Activated CD4-positive, alpha-beta T cell treated with anti-CD3 and anti-CD28 coated beads for 36 hours (primary cell): ENCODE results near the gene INO80E. TPM values are rescaled to one million over a fixed set of nuclear protein-coding genes. Genes with fewer than 3 reads are reported as not detected.

Source experiments
- ATAC-seq: fragments of 200-7000 bp; cut with Tn5 transposase; one replicate; pipeline ENCODE4 v1.10.0; 2021; ENCODE audit warnings: mild to moderate bottlenecking, moderate library complexity
- CTCF ChIA-PET: fragments of 350-600 bp; sonication (Branson Sonifier 250); formaldehyde crosslinking; loops from one replicate; lab custom pipeline; 2021; ENCODE audit warnings: antibody characterized with exemption; lab: Charles Lee
- POLR2A ChIA-PET: fragments of 350-600 bp; sonication (Branson Sonifier 250); formaldehyde crosslinking; loops from one replicate; lab custom pipeline; 2021; ENCODE audit warnings: antibody characterized with exemption, inconsistent platforms; lab: Charles Lee
- DNase-seq: peaks from one replicate; pipeline ENCODE4 v3.0.0-alpha.2; 2020
- H3K27ac Mint-ChIP-seq: one replicate; pipeline ENCODE4 v1.8.0; 2021; ENCODE audit warnings: mixed read lengths
- H3K27me3 Mint-ChIP-seq: one replicate; pipeline ENCODE4 v1.8.0; 2021; ENCODE audit warnings: mixed read lengths
- H3K36me3 Mint-ChIP-seq: one replicate; pipeline ENCODE4 v1.8.0; 2021; ENCODE audit warnings: low read depth, mixed read lengths
- H3K4me1 Mint-ChIP-seq: one replicate; pipeline ENCODE4 v1.8.0; 2021; ENCODE audit warnings: mixed read lengths
- H3K4me3 Mint-ChIP-seq: one replicate; pipeline ENCODE4 v1.8.0; 2021; ENCODE audit warnings: mild to moderate bottlenecking, moderate library complexity, mixed read lengths
- H3K9me3 Mint-ChIP-seq: one replicate; pipeline ENCODE4 v1.8.0; 2021; ENCODE audit warnings: low read depth, mixed read lengths
- intact Hi-C, 2 experiments: fragments of 100-400 bp; cut with DNase I in 1 of 2; cut with micrococcal nuclease in 1 of 2; formaldehyde crosslinking; loops; one replicate each; pipeline versions ENCODE4 v1.14.2 to v1.15.1; 2022 to 2024; cut with DNase I, micrococcal nuclease
- total RNA-seq, 2 experiments: library from RNA; stranded (reverse); gene quantifications; one replicate each; pipeline ENCODE4 v1.2.3, GENCODE V29; 2021

INO80E gene
- total RNA-seq, 2 experiments from 2014 or later, result 80.1 to 106 TPM

GRCh38 chr16:29986231-29986630 lies 9.8 kb upstream of the INO80E start:
- intact Hi-C loops, result no loop called here
- DNase-seq (no peak), ATAC-seq (no peak)
- no peaks in the 10 kb centered on the region for H3K4me1 Mint-ChIP-seq
- no peaks in the 10 kb centered on the region for H3K9me3 Mint-ChIP-seq
- CTCF ChIA-PET, result interaction anchor here (0.6 kb wide), 1 partner anchor 86 kb away, joined by 3 read pairs; the partner anchor contains the start of gene ASPHD1
- H3K36me3 Mint-ChIP-seq, result peaks cover 29% of the 10 kb centered on the region
- POLR2A ChIA-PET, result interaction anchor here (1.4 kb wide), 1 partner anchor 9 kb away, joined by 3 read pairs; the partner anchor contains the start of gene HIRIP3
- no peak overlapping the region for H3K4me3 Mint-ChIP-seq
- no peaks in the 10 kb centered on the region for H3K27me3 Mint-ChIP-seq
- H3K27ac Mint-ChIP-seq, result no peak overlapping the region

- no peak for DNase-seq
- no peaks in the 10 kb centered on the region for H3K27me3 Mint-ChIP-seq
- intact Hi-C loops, result no loop called here
- CTCF ChIA-PET, result no interaction called here
- H3K36me3 Mint-ChIP-seq, result peaks cover 28% of the 10 kb centered on the region
- no peak overlapping the region for H3K27ac Mint-ChIP-seq
- H3K4me1 Mint-ChIP-seq, result no peaks in the 10 kb centered on the region
- no peak for ATAC-seq
- no peak overlapping the region for H3K4me3 Mint-ChIP-seq
- H3K9me3 Mint-ChIP-seq, result no peaks in the 10 kb centered on the region
- POLR2A ChIA-PET, result no interaction called here
Measured at GRCh38 chr16:29986931-29987330, 9.1 kb upstream of the INO80E start.

GRCh38 chr16:29987371-29988085 lies 8.5 kb upstream of the INO80E start:
- ATAC-seq, result no peak
- intact Hi-C loops, result no loop called here
- Mint-ChIP-seq H3K36me3 (peaks cover 30% of the 10 kb centered on the region), H3K27ac (no peak overlapping the region), H3K4me1 (no peaks in the 10 kb centered on the region), H3K9me3 (no peaks in the 10 kb centered on the region), H3K27me3 (no peaks in the 10 kb centered on the region), H3K4me3 (no peak overlapping the region)
- ChIA-PET CTCF (no interaction called here), POLR2A (no interaction called here)
- no peak for DNase-seq

GRCh38 chr16:29988346-29989075 lies 7.5 kb upstream of the INO80E start:
- POLR2A ChIA-PET, result no interaction called here
- Mint-ChIP-seq H3K36me3 (peaks cover 27% of the 10 kb centered on the region), H3K9me3 (no peaks in the 10 kb centered on the region), H3K27ac (no peak overlapping the region), H3K27me3 (no peaks in the 10 kb centered on the region), H3K4me3 (no peak overlapping the region), H3K4me1 (no peaks in the 10 kb centered on the region)
- DNase-seq (no peak), ATAC-seq (no peak)
- CTCF ChIA-PET, result interaction anchor here (0.6 to 0.8 kb wide), 2 partner anchors 52 to 193 kb away, joined by 3 read pairs; no protein-coding TSS in a partner anchor
- intact Hi-C loops, result no loop called here

DNA sequence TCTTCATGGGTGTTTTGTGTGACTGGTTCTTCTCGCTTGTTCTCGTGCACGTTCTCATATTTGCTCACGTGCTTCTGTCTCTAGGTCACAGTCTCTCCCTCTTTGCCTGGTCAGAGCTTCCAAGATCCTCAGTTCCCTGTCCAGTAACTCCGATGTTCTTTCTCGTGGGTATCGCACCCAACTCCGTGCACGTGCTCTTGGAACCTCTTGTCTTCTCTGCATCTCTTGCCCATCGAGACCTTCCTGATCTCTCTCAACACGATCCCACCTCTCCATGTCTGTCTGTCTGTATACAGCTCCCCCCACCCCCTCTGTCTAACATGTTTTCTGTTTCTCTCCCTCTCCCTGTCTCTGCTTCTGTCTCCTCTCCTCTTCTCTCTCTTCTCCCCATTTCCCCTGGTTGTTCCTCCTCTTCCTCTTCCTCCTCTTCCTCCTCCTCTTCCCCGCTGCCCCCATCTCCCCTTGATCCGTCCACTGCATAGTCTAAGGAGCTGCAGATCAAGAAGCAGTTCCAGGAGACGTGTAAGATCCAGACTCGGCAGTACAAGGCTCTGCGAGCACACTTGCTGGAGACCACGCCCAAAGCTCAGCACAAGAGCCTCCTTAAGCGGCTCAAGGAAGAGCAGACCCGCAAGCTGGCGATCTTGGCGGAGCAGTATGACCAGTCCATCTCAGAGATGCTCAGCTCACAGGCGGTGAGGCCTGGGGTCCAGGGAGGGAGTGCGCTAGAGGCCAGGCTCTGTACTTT lies 6.8 kb upstream of the INO80E start:
- no peak overlapping the region for H3K4me3 Mint-ChIP-seq
- ChIA-PET CTCF (interaction anchor here (0.6 to 0.8 kb wide), 2 partner anchors 52 to 194 kb away, joined by 3 read pairs; no protein-coding TSS in a partner anchor), POLR2A (no interaction called here)
- H3K27me3 Mint-ChIP-seq, result no peaks in the 10 kb centered on the region
- H3K9me3 Mint-ChIP-seq, result no peaks in the 10 kb centered on the region
- H3K36me3 Mint-ChIP-seq, result peaks cover 29% of the 10 kb centered on the region
- peaks cover 5% of the 10 kb centered on the region for H3K4me1 Mint-ChIP-seq
- no peak overlapping the region for H3K27ac Mint-ChIP-seq
- intact Hi-C loops, result no loop called here
- DNase-seq (no peak), ATAC-seq (no peak)

DNA sequence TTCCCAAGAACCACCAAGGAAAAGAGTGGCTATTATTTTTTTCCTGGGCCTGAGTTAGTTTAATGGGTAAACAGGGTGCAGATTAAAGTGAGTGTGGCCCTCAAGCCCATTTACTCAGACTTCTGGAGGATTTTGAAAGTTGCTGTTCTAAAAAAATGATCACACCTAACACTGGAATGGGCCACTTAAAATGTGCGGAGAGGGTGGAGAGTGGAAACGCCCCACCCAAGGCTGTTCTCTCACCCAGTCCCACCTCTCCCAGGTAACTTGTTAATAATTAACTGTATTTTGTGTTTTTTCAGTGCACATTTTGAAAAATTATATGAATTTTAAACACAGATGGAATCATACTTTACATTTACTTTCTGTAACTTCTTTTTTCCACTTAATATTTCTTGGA lies 6.0 kb upstream of the INO80E start:
- Mint-ChIP-seq H3K27me3 (no peaks in the 10 kb centered on the region), H3K4me1 (peaks cover 12% of the 10 kb centered on the region), H3K27ac (no peak overlapping the region), H3K9me3 (no peaks in the 10 kb centered on the region), H3K36me3 (peaks cover 31% of the 10 kb centered on the region), H3K4me3 (no peak overlapping the region)
- ATAC-seq (no peak), DNase-seq (no peak)
- POLR2A ChIA-PET, result no interaction called here
- intact Hi-C loops, result loop anchor here in 1 of 2 experiments (10.0 kb wide), 1 partner anchor 175 kb away; the partner anchor contains the start of genes PAGR1 and PRRT2
- CTCF ChIA-PET, result no interaction called here

DNA sequence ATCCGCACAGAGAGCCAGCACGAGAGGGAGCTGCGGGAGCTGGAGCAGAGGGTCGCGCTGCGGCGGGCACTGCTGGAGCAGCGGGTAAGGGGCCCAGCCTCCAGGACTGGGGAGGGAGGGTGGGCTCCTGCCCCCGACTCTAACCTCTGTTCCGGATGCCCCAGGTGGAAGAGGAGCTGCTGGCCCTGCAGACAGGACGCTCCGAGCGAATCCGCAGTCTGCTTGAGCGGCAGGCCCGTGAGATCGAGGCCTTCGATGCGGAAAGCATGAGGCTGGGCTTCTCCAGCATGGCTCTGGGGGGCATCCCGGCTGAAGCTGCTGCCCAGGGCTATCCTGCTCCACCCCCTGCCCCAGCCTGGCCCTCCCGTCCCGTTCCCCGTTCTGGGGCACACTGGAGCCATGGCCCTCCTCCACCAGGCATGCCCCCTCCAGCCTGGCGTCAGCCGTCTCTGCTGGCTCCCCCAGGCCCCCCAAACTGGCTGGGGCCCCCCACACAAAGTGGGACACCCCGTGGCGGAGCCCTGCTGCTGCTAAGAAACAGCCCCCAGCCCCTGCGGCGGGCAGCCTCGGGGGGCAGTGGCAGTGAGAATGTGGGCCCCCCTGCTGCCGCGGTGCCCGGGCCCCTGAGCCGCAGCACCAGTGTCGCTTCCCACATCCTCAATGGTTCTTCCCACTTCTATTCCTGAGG lies 5.0 kb upstream of the INO80E start:
- intact Hi-C loops, result loop anchor here in 1 of 2 experiments (10.0 kb wide), 1 partner anchor 176 kb away; the partner anchor contains the start of genes PAGR1 and PRRT2
- DNase-seq, result no peak

GRCh38 chr16:29991571-29991904 lies 4.5 kb upstream of the INO80E start:
- CTCF ChIA-PET, result no interaction called here

More for the DNA sequence above, 5.0 kb upstream of the INO80E start:
- no peaks in the 10 kb centered on the region for H3K9me3 Mint-ChIP-seq
- ChIA-PET CTCF (no interaction called here), POLR2A (no interaction called here)
- H3K4me1 Mint-ChIP-seq, result peaks cover 12% of the 10 kb centered on the region
- no peak overlapping the region for H3K27ac Mint-ChIP-seq
- H3K4me3 Mint-ChIP-seq, result no peak overlapping the region
- H3K27me3 Mint-ChIP-seq, result no peaks in the 10 kb centered on the region
- peaks cover 27% of the 10 kb centered on the region for H3K36me3 Mint-ChIP-seq
- no peak for ATAC-seq

DNA sequence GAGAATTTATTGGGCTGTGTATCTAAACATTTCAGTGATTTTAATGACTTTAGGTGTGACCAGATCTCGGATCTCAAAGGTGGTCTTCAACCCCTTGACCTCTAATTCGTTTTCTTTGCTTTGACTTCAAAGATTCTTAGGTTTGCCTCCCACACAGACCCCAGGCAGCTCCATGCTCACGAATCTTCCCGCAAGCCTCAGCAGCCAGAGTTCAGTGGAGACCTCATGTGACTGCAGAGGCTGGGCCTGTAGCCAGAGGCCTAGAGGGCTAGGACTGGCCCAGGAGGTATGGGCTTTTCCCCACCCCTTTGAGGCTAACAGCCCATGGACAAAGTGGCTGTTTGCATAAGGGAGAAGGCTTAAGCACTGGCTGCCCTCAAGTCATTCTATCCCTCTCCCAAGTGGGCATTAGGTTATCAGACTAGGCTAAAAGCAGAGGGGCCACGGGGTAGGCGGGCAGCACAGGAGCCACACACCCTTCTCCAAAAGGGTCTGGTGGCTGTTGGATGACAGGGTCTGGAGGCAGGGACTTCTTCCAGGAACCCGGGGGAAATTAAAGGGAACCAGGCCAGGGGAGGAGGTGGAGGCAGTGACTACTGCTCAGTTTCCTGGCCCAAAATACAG lies 3.6 kb upstream of the INO80E start:
- no peaks in the 10 kb centered on the region for H3K27me3 Mint-ChIP-seq
- no peak for ATAC-seq
- peaks cover 17% of the 10 kb centered on the region for H3K4me1 Mint-ChIP-seq
- no peak for DNase-seq
- peaks cover 30% of the 10 kb centered on the region for H3K36me3 Mint-ChIP-seq
- POLR2A ChIA-PET, result interaction anchor here (1.2 to 1.4 kb wide), 2 partner anchors 19 to 67 kb away, joined by 5 to 6 read pairs; partner anchors contain the start of genes KCTD13 and TAOK2
- CTCF ChIA-PET, result interaction anchor here (1.5 kb wide), 1 partner anchor 11 kb away, joined by 4 read pairs; no protein-coding TSS in a partner anchor
- H3K4me3 Mint-ChIP-seq, result no peak overlapping the region
- H3K9me3 Mint-ChIP-seq, result no peaks in the 10 kb centered on the region
- intact Hi-C loops, result loop anchor here in 1 of 2 experiments (10.0 kb wide), 1 partner anchor 178 kb away; the partner anchor contains the start of genes PAGR1 and PRRT2
- no peak overlapping the region for H3K27ac Mint-ChIP-seq

More at GRCh38 chr16:29991571-29991904, 4.5 kb upstream of the INO80E start:
- peaks cover 12% of the 10 kb centered on the region for H3K4me1 Mint-ChIP-seq
- POLR2A ChIA-PET, result no interaction called here
- no peaks in the 10 kb centered on the region for H3K9me3 Mint-ChIP-seq
- no peak overlapping the region for H3K27ac Mint-ChIP-seq
- intact Hi-C loops, result loop anchor here in 1 of 2 experiments (10.0 kb wide), 1 partner anchor 177 kb away; the partner anchor contains the start of genes PAGR1 and PRRT2
- DNase-seq (no peak), ATAC-seq (no peak)
- H3K4me3 Mint-ChIP-seq, result no peak overlapping the region
- H3K36me3 Mint-ChIP-seq, result peaks cover 28% of the 10 kb centered on the region
- H3K27me3 Mint-ChIP-seq, result no peaks in the 10 kb centered on the region

GRCh38 chr16:29993191-29993902 lies 2.7 kb upstream of the INO80E start:
- CTCF ChIA-PET, result interaction anchor here (0.8 to 1.5 kb wide), 3 partner anchors 12 to 327 kb away, joined by 3 to 4 read pairs (median 3); no protein-coding TSS in a partner anchor
- no peaks in the 10 kb centered on the region for H3K9me3 Mint-ChIP-seq
- intact Hi-C loops, result loop anchor here in 1 of 2 experiments (10.0 kb wide), 1 partner anchor 179 kb away; the partner anchor contains the start of genes PAGR1 and PRRT2
- DNase-seq (no peak), ATAC-seq (no peak)
- peaks cover 21% of the 10 kb centered on the region for H3K4me1 Mint-ChIP-seq
- POLR2A ChIA-PET, result interaction anchor here (0.8 to 1.4 kb wide), 4 partner anchors 18 to 177 kb away, joined by 3 to 6 read pairs (median 4); partner anchors contain the start of genes KCTD13 and TAOK2
- H3K36me3 Mint-ChIP-seq, result peaks cover 37% of the 10 kb centered on the region
- no peak overlapping the region for H3K4me3 Mint-ChIP-seq
- no peaks in the 10 kb centered on the region for H3K27me3 Mint-ChIP-seq
- no peak overlapping the region for H3K27ac Mint-ChIP-seq
